Ishikawa (cell line): ENCODE measurements around the gene MDH1B.

Experiments
- EGR1 ChIP-seq: IDR thresholded peaks from 2 replicates; pipeline ENCODE4 v1.6.1; 2012
- EP300 ChIP-seq: IDR thresholded peaks from 2 replicates; pipeline ENCODE4 v1.6.1; 2012; ENCODE audit warnings: borderline replicate concordance
- FOXM1 ChIP-seq: IDR thresholded peaks from 2 replicates; pipeline ENCODE4 v1.6.1; 2012; ENCODE audit warnings: low read depth, borderline replicate concordance

DNA sequence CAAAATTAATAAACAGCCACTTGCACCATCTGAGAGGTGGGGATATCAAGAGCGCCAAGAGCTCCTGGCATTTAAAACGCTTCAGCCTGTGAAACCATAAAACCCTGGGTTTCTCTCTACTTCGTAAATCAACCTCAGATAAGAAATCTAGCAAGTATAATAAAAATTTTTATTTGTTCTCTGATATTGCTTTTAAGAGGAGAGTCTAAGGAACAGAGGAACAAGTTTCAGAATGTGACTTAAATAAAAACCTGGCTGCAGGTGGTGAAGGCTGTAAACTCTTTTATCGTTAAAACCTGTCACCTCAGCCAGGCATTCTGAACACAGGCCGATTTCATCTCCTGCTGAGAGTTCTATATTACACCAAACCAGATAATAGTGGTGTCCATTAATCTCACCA, 56.8 kb downstream of the MDH1B start:
- no peak for TF ChIP-seq EGR1
- TF ChIP-seq EP300, result no peak
- no peak for TF ChIP-seq FOXM1
